GM19193 (cell line): ENCODE results near the gene CDCA7L.

Experiments
- POLR2A ChIP-seq: IDR thresholded peaks from 4 replicates; pipeline ENCODE4 v1.6.1; 2011; ENCODE audit not compliant: insufficient read depth, insufficient read length; ENCODE audit errors: extremely low read depth

CDCA7L gene

GRCh38 chr7:21926448-21926847, 19.3 kb downstream of the CDCA7L start:
- TF ChIP-seq POLR2A, result no peak

- no peak for TF ChIP-seq POLR2A
Measured at GRCh38 chr7:21923658-21924057, 22.0 kb downstream of the CDCA7L start.

- TF ChIP-seq POLR2A, result no peak
Measured at GRCh38 chr7:21922605-21923004, 23.1 kb downstream of the CDCA7L start.

- no peak for TF ChIP-seq POLR2A
Measured at GRCh38 chr7:21920936-21921335, 24.8 kb downstream of the CDCA7L start.

- no peak for TF ChIP-seq POLR2A
Measured at GRCh38 chr7:21918216-21918615, 27.5 kb downstream of the CDCA7L start.

- no peak for TF ChIP-seq POLR2A
Measured at GRCh38 chr7:21916629-21917028, 29.1 kb downstream of the CDCA7L start.

- TF ChIP-seq POLR2A, result no peak
Measured at GRCh38 chr7:21916176-21916575, 29.5 kb downstream of the CDCA7L start.

- TF ChIP-seq POLR2A, result no peak
Measured at GRCh38 chr7:21915140-21915539, 30.6 kb downstream of the CDCA7L start.

GRCh38 chr7:21914671-21915070, 31.0 kb downstream of the CDCA7L start:
- no peak for TF ChIP-seq POLR2A

GRCh38 chr7:21912931-21913780, 32.5 kb downstream of the CDCA7L start:
- no peak for TF ChIP-seq POLR2A

GRCh38 chr7:21912305-21912704, 33.4 kb downstream of the CDCA7L start:
- no peak for TF ChIP-seq POLR2A

- TF ChIP-seq POLR2A, result no peak
Measured at GRCh38 chr7:21911341-21911875, 34.3 kb downstream of the CDCA7L start.

- TF ChIP-seq POLR2A, result no peak
Measured at GRCh38 chr7:21910253-21910652, 35.4 kb downstream of the CDCA7L start.

- no peak for TF ChIP-seq POLR2A
Measured at GRCh38 chr7:21908746-21909145, 37.0 kb downstream of the CDCA7L start.

GRCh38 chr7:21903020-21903786, 42.5 kb downstream of the CDCA7L start:
- TF ChIP-seq POLR2A, result no peak

- TF ChIP-seq POLR2A, result no peak
Measured at GRCh38 chr7:21902240-21902639, 43.5 kb downstream of the CDCA7L start.
